ENCODE results near the gene EEFSEC. TPM values are rescaled to one million over a fixed set of nuclear protein-coding genes. Genes with fewer than 3 reads are reported as not detected.

Gene EEFSEC
- total and polyA plus RNA-seq, 2 of the 4 experiments (the other 2 are of a cell fraction): 4.5 to 9.3 TPM

- no peaks in the 10 kb centered on the region for H3K9me3 ChIP-seq (ENCODE audit: control insufficient read depth, insufficient read depth, low read length)
- BruUV-seq (replicated peaks): no TSS peak
- H3K14ac ChIP-seq (replicated peaks; ENCODE audit: low read depth, low read length): no peak overlapping the region
- CTCF ChIA-PET: no interaction called here
- no peak overlapping the region for H3K4me3 ChIP-seq (ENCODE audit: insufficient read depth, low read depth, low read length)
- 100% methylated on average over 3 of the region's 6 CpGs; no CpG with 5 or more reads in 1 of the 2 experiments for WGBS, 2 experiments (ENCODE audit: extremely low coverage in 2 of 2, insufficient read length in 1 of 2)
- H3K27me3 ChIP-seq (ENCODE audit: control insufficient read depth, insufficient read depth, low read length): no peaks in the 10 kb centered on the region
- no peak overlapping the region for H3K23ac ChIP-seq (ENCODE audit: low read depth, low read length)
- intact Hi-C loops (cut with micrococcal nuclease) (no loop called here), dilution Hi-C loops (cut with HindIII; ENCODE audit: low sequenced_read_pairs, unreplicated experiment) (no loop called here), in situ Hi-C loops (cut with MboI; ENCODE audit: low sequenced_read_pairs) (no loop called here)
- H2AK5ac ChIP-seq (ENCODE audit: low read depth, low read length): no peak overlapping the region
- H3K79me1 ChIP-seq (ENCODE audit: low read depth in 1 of 2, low read length in 2 of 2): no peaks in the 10 kb centered on the region
- no peak for TF ChIP-seq USF2 (IDR thresholded peaks at IDR 0.05; ENCODE audit: low read depth, low read length)
- no peak for TF ChIP-seq POLR2A (IDR thresholded peaks at IDR 0.05; ENCODE audit: low read depth, low read length)
- TF ChIP-seq CTCF (conservative IDR thresholded peaks at IDR 0.05; ENCODE audit: low read depth, low read length): no peak
- no peak for TF ChIP-seq MXI1 (IDR thresholded peaks at IDR 0.05; ENCODE audit: borderline replicate concordance, low read depth, low read length)
- TF ChIP-seq ELK1 (IDR thresholded peaks at IDR 0.05; ENCODE audit: borderline replicate concordance, low read depth, low read length): no peak
- no peak for TF ChIP-seq RFX5 (IDR thresholded peaks at IDR 0.05; ENCODE audit: low read depth, low read length)
- TF ChIP-seq BHLHE40 (IDR thresholded peaks at IDR 0.05; ENCODE audit: low read depth, low read length): no peak
- no peak for TF ChIP-seq SMC3 (IDR thresholded peaks at IDR 0.05; ENCODE audit: low read depth, low read length)
- TF ChIP-seq FOS (IDR thresholded peaks at IDR 0.05; ENCODE audit: low read depth, low read length): no peak
- TF ChIP-seq CEBPB (IDR thresholded peaks at IDR 0.05; ENCODE audit: low read depth, low read length): no peak
- no peak for TF ChIP-seq MAZ (IDR thresholded peaks at IDR 0.05; ENCODE audit: borderline replicate concordance, low read depth, low read length)
- TF ChIP-seq MAFK (IDR thresholded peaks at IDR 0.05; ENCODE audit: low read depth, low read length): no peak
- no peak for TF ChIP-seq RCOR1 (IDR thresholded peaks at IDR 0.05; ENCODE audit: insufficient replicate concordance, low read length)
- TF ChIP-seq CHD1 (IDR thresholded peaks at IDR 0.05; ENCODE audit: low read depth, low read length): no peak
- no peak for TF ChIP-seq NFE2L2 (IDR thresholded peaks at IDR 0.05; ENCODE audit: low read depth, low read length)
- ATAC-seq (ENCODE audit: low read depth) (no peak), DNase-seq (no peak)
- no peak overlapping the region for H3K56ac ChIP-seq (ENCODE audit: extremely low read depth, insufficient read depth, low read length)
- H4K91ac ChIP-seq (ENCODE audit: insufficient read depth, low read depth, low read length): no peak overlapping the region
- no peak overlapping the region for H3K4ac ChIP-seq (ENCODE audit: low read depth, low read length)
- no peak overlapping the region for H3K18ac ChIP-seq (ENCODE audit: low read depth, low read length)
- H3K9me1 ChIP-seq (ENCODE audit: insufficient read depth, low read length): no peaks in the 10 kb centered on the region
- H4K5ac ChIP-seq (ENCODE audit: low read depth, low read length): no peak overlapping the region
- no peak overlapping the region for H4K8ac ChIP-seq (ENCODE audit: low read depth in 2 of 2, low read length in 2 of 2)
- no peak overlapping the region for H2AK9ac ChIP-seq (replicated peaks; ENCODE audit: low read depth, low read length, poor library complexity)
- H3K27ac ChIP-seq (ENCODE audit: insufficient read depth, low read length): no peak overlapping the region
- no peak overlapping the region for H2AFZ ChIP-seq (replicated peaks; ENCODE audit: low read length, poor library complexity)
- H4K20me1 ChIP-seq (ENCODE audit: insufficient read depth, low read length): no peaks in the 10 kb centered on the region
- no peak overlapping the region for H2BK120ac ChIP-seq (ENCODE audit: low read depth, low read length)
- POLR2A ChIA-PET (ENCODE audit: unreplicated experiment): interaction anchor here (0.7 kb wide), 1 partner anchor 164 kb away, joined by 12 read pairs; no protein-coding TSS in a partner anchor
- no peak overlapping the region for H2BK15ac ChIP-seq (ENCODE audit: low read depth, low read length)
- no peaks in the 10 kb centered on the region for H3K36me3 ChIP-seq (ENCODE audit: control insufficient read depth, insufficient read depth, low read length)
- no peak overlapping the region for H2BK5ac ChIP-seq (ENCODE audit: low read depth, low read length, poor library complexity, severe bottlenecking)
- no peak overlapping the region for H3K9ac ChIP-seq (ENCODE audit: low read depth, low read length)
- H3K4me2 ChIP-seq (ENCODE audit: low read depth, low read length): no peak overlapping the region
- H3K4me1 ChIP-seq (ENCODE audit: control insufficient read depth, insufficient read depth, low read length): no peaks in the 10 kb centered on the region
- H2BK20ac ChIP-seq (ENCODE audit: low read depth, low read length): no peak overlapping the region
Observed at GRCh38 chr3:128329491-128330213, 176.4 kb downstream of the EEFSEC start.
